GM18909 (cell line): ENCODE data around the gene VAMP2.
"Not testable (repeated sequence)": the region's sequence is repeated elsewhere in the genome, so short reads cannot be mapped to it uniquely, and the experiment has no call there.

Source experiments
- ATAC-seq: cut with Tn5 transposase; IDR thresholded peaks from one replicate; pipeline ENCODE4 v1.9.1; 2021; ENCODE audit warnings: mild to moderate bottlenecking; ENCODE audit not compliant: unreplicated experiment, poor library complexity

The VAMP2 gene

GRCh38 chr17:8176197-8176940 is 13.6 kb upstream of the VAMP2 start, which contains the start of gene TMEM107:
Gene TMEM107 (minus strand): TSS chr17:8176380. CDS start chr17:8176286, 94 bp downstream.
- peak; percentile 43 for ATAC-seq

DNA sequence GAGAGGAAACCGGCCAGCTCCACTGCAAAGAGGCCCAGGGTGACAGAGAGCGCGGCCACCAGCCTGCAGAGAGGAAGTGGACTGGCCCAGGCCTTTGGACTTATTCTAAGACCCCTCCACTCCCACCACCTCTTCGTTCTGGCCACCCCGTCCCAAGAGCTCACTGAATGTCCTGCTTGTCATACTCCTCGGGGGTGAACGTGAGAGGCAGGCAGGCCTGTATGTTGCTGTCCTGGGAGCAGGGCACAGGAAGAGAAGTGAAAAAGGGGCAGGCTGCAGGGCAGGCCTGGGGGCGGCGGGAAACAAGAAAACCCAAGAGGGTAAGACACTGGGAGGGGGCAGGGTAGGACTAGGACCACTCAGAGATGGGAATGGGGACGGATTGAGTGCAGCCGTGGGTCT is 13.0 kb upstream of the VAMP2 start:
- peak; percentile 11 for ATAC-seq

- ATAC-seq, result no peak
Measured at GRCh38 chr17:8173871-8174322, 11.1 kb upstream of the VAMP2 start.

DNA sequence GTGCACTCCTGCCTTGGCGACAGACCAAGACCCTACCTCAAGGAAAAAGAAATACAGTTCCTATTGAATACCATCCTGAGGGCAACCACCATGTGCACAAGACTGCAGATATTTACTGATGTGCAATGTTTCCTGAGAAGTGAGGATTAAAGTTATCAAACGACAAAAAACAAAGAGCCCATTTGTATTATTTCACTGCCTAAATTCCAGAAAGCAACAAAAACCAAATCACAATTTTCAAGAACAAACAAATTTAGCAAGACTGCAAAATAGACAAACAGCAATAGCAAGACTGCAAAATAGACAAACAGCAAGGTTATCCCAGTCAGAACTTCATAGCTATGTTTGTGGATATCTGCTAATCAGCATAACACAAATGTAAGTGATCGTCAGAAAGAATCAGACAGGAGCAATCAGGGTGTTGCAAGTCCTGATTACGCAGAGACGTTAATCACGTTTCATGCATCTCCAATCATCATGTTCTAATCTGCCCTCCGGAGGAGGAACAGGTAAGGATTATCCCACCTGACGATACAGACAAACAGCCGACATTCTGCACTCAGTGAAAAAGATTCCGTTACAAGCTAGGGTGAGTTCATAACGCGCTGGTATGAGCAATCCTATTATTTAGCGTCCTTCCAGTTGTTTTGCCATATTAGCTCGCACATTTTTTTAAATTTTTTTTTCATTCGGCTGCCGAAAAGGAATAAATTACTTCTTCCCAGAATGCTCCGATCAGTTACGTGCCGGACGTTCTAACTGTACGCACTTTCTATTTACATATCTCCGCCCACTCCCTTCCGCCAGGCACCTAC is 10.5 kb upstream of the VAMP2 start:
- peak; percentile 77 for ATAC-seq

GRCh38 chr17:8170186-8170585 is 7.4 kb upstream of the VAMP2 start:
- not testable (repeated sequence) for ATAC-seq

DNA sequence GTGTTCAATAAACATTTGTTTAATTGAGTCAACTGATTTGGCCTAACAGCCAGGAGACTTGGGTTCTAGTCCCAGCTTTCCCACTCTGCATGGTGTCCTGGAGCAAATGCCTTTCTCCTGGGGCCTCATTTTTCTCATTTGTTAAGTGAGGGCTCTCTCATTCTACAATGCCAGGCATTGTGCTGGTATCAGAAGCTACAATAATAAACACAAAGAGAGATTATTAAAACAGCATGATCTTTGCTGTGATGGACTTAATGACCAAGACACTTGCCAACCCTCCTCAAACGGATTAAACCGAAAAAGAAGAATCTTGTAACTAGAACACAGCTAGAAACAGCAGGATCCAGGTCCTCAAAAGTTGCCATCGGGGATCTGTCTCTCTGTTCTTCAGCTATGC is 4.8 kb upstream of the VAMP2 start:
- no peak for ATAC-seq

- ATAC-seq, result no peak
Measured at GRCh38 chr17:8166731-8167130, 4.0 kb upstream of the VAMP2 start.

DNA sequence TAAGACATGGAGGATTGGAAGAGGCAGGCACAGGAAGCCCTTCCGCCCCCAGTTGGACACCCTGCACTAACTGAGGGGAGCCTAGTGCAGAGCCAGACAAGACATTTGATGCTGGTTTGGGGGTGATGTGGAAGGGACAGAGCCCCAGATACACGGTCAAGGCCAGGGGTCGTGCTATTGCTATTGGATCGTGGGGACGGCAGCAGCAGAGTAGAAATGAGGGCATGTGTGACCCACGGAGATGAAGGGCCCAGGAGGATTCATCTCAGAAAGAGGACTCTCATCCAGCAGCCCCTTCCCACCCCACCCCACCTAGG is 2.0 kb upstream of the VAMP2 start:
- ATAC-seq, result no peak

- no peak for ATAC-seq
Measured at GRCh38 chr17:8163978-8164814, 1.4 kb upstream of the VAMP2 start.

- no peak for ATAC-seq
Measured at GRCh38 chr17:8162997-8163977, 539 bp upstream of the VAMP2 start.

DNA sequence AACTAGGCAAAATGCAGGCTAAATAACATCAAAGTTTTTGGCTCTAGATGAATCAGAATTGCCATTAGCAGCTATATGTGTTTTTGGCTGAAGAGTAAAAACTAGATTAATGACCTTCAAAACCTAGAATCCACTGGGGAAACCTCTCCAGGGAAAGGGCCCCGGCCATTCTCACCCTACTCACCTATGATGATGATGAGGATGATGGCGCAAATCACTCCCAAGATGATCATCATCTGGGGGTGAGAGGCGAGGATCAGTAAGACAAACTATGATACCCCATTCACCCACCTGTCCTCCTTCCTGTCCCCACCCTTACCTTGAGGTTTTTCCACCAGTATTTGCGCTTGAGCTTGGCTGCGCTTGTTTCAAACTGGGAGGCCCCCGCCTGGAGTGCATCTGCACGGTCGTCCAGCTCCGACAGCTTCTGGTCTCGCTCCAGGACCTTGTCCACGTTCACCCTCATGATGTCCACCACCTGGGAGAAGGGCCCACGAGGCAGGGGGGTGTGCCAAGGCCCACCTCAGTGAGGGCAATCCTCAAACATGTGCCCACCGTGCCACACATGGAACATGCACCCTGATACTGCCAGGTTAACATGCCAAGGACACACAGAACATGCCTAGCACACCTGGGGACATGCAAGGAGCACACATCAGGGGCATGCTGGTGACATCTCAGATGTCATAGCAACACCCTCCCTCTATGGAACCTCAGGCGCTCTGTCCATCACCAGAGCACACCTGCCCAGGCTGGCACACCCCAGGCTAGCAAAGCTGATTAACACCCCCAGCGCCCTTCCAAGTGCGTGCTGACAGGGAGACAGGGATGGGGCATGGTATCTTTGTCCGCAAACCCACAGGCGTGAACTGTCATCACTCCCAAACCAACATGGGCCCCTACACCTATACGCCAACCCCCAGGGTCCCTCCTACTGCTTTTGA is 1.2 kb downstream of the VAMP2 start:
- ATAC-seq, result no peak

DNA sequence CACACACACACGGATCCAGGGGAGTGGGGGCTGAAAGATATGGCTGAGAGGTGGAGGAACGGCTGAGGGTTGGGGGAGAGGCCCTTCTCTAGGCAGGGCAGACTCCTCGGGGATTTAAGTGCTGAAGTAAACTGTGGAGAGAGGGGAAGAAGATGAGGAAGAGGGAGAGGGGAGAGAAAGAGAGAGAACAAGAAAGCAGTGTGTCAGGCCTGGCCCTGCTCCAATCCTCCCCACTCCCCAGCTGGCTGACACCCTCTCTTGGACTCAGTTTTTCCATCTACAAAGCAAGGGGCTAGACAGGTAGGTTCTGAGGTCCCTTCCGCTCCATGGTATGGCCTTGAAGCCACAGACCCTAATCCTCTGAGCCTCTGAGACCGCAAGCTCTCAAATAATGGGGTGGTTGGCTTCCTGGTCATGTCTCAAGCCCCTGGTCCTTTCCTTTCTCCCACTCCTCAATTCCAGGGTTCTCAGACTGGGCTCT is 2.0 kb downstream of the VAMP2 start:
- ATAC-seq, result no peak

GRCh38 chr17:8160224-8160577 is 2.5 kb downstream of the VAMP2 start:
- ATAC-seq, result no peak

DNA sequence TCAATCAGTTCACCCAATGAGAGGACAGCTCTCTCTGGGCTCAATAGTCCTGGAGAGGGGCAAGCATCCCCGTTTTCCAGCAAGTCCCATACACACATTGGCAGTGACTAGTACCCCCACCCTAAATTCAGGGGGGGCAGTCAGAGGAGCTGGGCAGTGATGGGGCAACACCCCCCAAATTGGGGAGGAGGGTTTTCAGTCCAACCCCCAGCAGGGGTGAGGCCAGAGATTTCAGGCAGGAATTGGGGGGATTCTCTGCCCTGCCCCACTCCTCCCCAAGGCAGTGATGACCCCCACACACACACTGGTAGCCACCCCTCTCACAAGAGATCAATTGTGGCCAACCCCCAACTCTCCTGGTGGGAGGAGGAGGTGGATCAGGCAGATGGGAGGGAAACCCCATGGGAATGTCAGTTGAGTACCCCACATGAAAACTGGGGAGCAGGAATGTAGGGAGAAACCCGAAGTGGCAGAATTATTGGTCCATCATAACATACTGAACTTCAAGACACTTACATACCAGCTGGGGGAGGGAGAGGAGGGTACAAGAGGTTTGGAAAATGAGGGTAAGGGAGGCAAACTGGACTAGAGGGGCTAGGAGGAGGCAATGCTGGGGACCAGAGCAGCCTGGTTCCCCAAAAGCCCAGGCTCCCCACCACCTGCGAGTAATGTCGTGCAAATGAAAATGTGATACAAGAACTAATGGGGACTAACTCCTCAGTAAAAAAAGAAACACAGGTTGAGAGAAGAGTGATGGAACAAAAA is 3.1 kb downstream of the VAMP2 start:
- no peak for ATAC-seq

- ATAC-seq, result no peak
Measured at GRCh38 chr17:8159032-8159400, 3.7 kb downstream of the VAMP2 start.

- no peak for ATAC-seq
Measured at GRCh38 chr17:8158267-8159031, 4.3 kb downstream of the VAMP2 start.
